GM21619 (cell line): ENCODE data around the gene MYL7.

Source experiments
- ATAC-seq: cut with Tn5 transposase; IDR thresholded peaks from one replicate; pipeline ENCODE4 v1.9.1; 2021; ENCODE audit not compliant: unreplicated experiment

The MYL7 gene

GRCh38 chr7:44101966-44102845 lies 38.9 kb downstream of the MYL7 start:
- no peak for ATAC-seq

- no peak for ATAC-seq
Observed at GRCh38 chr7:44101303-44101965, 39.7 kb downstream of the MYL7 start.

GRCh38 chr7:44100458-44101302 lies 40.5 kb downstream of the MYL7 start:
- ATAC-seq, result no peak

GRCh38 chr7:44099669-44100068 lies 41.5 kb downstream of the MYL7 start:
- no peak for ATAC-seq

GRCh38 chr7:44098092-44099068 lies 42.8 kb downstream of the MYL7 start:
- no peak for ATAC-seq

GRCh38 chr7:44097064-44097932 lies 43.8 kb downstream of the MYL7 start:
- ATAC-seq, result peak; percentile 70

- no peak for ATAC-seq
Observed at GRCh38 chr7:44096326-44096881, 44.7 kb downstream of the MYL7 start.

- ATAC-seq, result no peak
Observed at GRCh38 chr7:44095781-44096180, 45.4 kb downstream of the MYL7 start.

GRCh38 chr7:44094883-44095592 lies 46.1 kb downstream of the MYL7 start:
- ATAC-seq, result no peak

- ATAC-seq, result no peak
Observed at GRCh38 chr7:44094365-44094764, 46.8 kb downstream of the MYL7 start.

- no peak for ATAC-seq
Observed at GRCh38 chr7:44093102-44093641, 48.0 kb downstream of the MYL7 start.
